Measurements from ENCODE around the gene YOD1. TPM values are rescaled to one million over a fixed set of nuclear protein-coding genes. Genes with fewer than 3 reads are reported as not detected.

YOD1 gene
- polyA plus RNA-seq, 1 donor from 2014 or later: 9.3 TPM

DNA sequence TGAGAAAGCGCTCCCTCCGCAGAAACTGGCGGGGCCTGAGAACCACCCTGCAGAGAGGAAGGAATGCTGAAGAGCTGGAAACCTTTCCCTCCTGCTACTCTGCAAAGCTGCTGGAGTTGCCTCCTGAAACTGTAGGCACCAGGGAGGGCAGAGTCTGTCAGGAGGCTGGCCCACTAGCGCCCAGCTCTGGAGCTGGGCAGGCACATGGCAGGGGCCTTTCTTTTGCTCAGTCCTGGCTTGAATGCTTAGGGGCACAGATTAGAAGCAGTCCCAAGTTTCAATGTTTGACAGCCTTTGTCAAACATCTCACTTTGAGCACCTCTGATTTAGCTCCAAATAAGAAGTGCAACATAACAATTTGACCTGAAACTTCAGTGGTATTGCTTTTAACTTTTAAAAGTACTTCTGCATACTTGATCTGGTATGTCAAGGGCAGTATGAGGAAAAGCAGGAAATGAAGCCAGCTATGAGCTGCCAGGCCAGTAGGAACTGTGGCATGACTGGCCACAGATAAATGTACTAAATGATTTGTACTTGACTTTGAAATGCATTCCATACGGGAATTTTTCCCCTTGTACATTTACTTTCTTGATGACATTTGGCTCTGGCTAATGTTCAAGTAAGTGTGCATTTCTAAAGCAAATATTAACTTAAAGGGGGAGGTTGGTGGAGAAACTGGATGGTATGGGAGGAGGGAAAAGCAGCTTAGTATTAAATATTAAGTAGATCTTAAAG is 25.7 kb downstream of the YOD1 start:
- Histone ChIP-seq H3K9me2 (ENCODE audit: insufficient read depth, low read length) (no peaks in the 10 kb centered on the region), H3K79me2 (replicated peaks; ENCODE audit: insufficient read depth, low read length) (no peaks in the 10 kb centered on the region), H2AFZ (ENCODE audit: low read depth, low read length) (no peak overlapping the region), H3K4me2 (ENCODE audit: low read length) (no peak overlapping the region), H3K27me3 (ENCODE audit: insufficient read depth, low read depth, low read length) (no peaks in the 10 kb centered on the region), H3K9ac (ENCODE audit: low read length) (no peak overlapping the region), H3K36me3 (ENCODE audit: insufficient read depth, low read length) (no peaks in the 10 kb centered on the region), H3K27ac (ENCODE audit: low read length) (no peak overlapping the region), H3F3A (ENCODE audit: insufficient read depth, low read length, poor library complexity, severe bottlenecking) (no peaks in the 10 kb centered on the region), H3K4me3 (ENCODE audit: low read length) (no peak overlapping the region), H4K20me1 (ENCODE audit: insufficient read depth) (no peaks in the 10 kb centered on the region), H3K9me3 (ENCODE audit: low read length) (no peaks in the 10 kb centered on the region)
- TF ChIP-seq, protein P1, sequence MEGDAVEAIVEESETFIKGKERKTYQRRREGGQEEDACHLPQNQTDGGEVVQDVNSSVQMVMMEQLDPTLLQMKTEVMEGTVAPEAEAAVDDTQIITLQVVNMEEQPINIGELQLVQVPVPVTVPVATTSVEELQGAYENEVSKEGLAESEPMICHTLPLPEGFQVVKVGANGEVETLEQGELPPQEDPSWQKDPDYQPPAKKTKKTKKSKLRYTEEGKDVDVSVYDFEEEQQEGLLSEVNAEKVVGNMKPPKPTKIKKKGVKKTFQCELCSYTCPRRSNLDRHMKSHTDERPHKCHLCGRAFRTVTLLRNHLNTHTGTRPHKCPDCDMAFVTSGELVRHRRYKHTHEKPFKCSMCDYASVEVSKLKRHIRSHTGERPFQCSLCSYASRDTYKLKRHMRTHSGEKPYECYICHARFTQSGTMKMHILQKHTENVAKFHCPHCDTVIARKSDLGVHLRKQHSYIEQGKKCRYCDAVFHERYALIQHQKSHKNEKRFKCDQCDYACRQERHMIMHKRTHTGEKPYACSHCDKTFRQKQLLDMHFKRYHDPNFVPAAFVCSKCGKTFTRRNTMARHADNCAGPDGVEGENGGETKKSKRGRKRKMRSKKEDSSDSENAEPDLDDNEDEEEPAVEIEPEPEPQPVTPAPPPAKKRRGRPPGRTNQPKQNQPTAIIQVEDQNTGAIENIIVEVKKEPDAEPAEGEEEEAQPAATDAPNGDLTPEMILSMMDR (IDR thresholded peaks at IDR 0.05; ENCODE audit: poor library complexity, severe bottlenecking): no peak
- TF ChIP-seq SMC3 (conservative IDR thresholded peaks at IDR 0.05; ENCODE audit: poor library complexity) (no peak), POLR2AphosphoS5 (IDR thresholded peaks at IDR 0.05) (no peak), EP300 (conservative IDR thresholded peaks at IDR 0.05; ENCODE audit: poor library complexity, severe bottlenecking) (no peak)
- TF ChIP-seq, protein P2, sequence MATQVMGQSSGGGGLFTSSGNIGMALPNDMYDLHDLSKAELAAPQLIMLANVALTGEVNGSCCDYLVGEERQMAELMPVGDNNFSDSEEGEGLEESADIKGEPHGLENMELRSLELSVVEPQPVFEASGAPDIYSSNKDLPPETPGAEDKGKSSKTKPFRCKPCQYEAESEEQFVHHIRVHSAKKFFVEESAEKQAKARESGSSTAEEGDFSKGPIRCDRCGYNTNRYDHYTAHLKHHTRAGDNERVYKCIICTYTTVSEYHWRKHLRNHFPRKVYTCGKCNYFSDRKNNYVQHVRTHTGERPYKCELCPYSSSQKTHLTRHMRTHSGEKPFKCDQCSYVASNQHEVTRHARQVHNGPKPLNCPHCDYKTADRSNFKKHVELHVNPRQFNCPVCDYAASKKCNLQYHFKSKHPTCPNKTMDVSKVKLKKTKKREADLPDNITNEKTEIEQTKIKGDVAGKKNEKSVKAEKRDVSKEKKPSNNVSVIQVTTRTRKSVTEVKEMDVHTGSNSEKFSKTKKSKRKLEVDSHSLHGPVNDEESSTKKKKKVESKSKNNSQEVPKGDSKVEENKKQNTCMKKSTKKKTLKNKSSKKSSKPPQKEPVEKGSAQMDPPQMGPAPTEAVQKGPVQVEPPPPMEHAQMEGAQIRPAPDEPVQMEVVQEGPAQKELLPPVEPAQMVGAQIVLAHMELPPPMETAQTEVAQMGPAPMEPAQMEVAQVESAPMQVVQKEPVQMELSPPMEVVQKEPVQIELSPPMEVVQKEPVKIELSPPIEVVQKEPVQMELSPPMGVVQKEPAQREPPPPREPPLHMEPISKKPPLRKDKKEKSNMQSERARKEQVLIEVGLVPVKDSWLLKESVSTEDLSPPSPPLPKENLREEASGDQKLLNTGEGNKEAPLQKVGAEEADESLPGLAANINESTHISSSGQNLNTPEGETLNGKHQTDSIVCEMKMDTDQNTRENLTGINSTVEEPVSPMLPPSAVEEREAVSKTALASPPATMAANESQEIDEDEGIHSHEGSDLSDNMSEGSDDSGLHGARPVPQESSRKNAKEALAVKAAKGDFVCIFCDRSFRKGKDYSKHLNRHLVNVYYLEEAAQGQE (IDR thresholded peaks at IDR 0.05; ENCODE audit: borderline replicate concordance): no peak

DNA sequence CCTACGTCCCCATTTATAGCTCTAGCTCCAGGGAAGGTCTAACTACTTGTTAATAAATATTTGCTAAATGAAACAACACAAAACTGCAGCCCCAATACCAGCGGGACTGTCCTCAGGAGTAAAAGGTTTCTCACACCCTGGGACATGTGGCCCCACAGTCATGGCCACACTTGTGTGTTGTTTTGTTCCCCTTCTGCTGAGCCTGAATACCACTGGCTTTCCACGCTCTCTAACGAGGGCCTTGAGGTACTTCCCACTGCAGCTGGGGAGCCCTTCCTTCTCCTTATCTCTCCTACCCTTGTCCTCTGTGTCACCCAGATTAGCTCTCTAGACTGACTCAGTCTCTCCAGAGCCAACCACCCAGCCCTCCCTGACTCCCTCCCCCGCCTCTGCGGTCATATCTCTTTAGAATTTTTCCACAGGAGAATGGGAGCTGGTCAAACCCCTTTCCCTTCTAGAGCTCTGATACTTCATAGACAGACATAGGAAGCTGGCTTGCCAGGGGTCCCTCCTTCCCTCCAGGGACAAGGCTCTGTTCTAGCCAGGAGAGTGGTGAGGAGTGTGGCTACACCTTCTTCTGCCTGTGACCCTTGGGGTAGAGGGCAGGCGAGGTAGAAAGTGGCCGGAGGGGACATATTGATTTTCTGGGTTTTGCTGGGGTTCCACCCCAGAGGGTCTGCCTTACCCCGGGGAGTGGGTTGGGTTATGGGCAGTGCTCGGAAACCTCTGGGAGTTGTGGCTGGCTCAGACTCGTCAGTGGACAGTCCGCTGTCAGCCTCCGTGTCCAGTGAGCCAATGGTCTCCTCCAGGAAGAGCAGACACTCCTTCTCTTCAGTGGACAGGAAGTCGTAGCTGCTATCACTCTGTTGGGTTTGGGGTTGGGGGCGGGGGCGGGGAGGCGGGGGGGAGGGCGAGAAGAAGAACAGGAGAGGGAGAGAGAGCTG is 26.5 kb downstream of the YOD1 start:
- Histone ChIP-seq H3K9me2 (ENCODE audit: insufficient read depth, low read length) (no peaks in the 10 kb centered on the region), H3K9ac (ENCODE audit: low read length) (no peak overlapping the region), H3K4me3 (ENCODE audit: low read length) (no peak overlapping the region), H4K20me1 (ENCODE audit: insufficient read depth) (no peaks in the 10 kb centered on the region), H3K9me3 (ENCODE audit: low read length) (no peaks in the 10 kb centered on the region), H3F3A (ENCODE audit: insufficient read depth, low read length, poor library complexity, severe bottlenecking) (no peaks in the 10 kb centered on the region), H3K79me2 (replicated peaks; ENCODE audit: insufficient read depth, low read length) (no peaks in the 10 kb centered on the region), H3K36me3 (ENCODE audit: insufficient read depth, low read length) (no peaks in the 10 kb centered on the region), H3K27ac (ENCODE audit: low read length) (no peak overlapping the region), H3K27me3 (ENCODE audit: insufficient read depth, low read depth, low read length) (no peaks in the 10 kb centered on the region), H3K4me2 (ENCODE audit: low read length) (no peak overlapping the region), H2AFZ (ENCODE audit: low read depth, low read length) (no peak overlapping the region)
- TF ChIP-seq TAF1 (IDR thresholded peaks at IDR 0.05; ENCODE audit: low read depth): no peak

Data from neural cell (in vitro differentiated cells).